ENCODE measurements around the gene ZBTB38. TPM values are rescaled to one million over a fixed set of nuclear protein-coding genes. Genes with fewer than 3 reads are reported as not detected.
A peak's percentile ranks its signal among the peaks of the same experiment; 100 is the strongest.

The ZBTB38 gene
- total RNA-seq, 3 donors from 2014 or later = 126 to 238 (median 138) TPM

GRCh38 chr3:141360888-141361598, 7.3 kb upstream of the ZBTB38 start:
- Histone ChIP-seq H3K4me3 (peak overlapping the region in 2 of 3 donors; percentile 24 to 54), H3K9me3 (no peaks in the 10 kb centered on the region), H3K27ac (peak overlapping the region; percentile 58 to 59), H3K4me1 (no peaks in the 10 kb centered on the region), H3K27me3 (no peaks in the 10 kb centered on the region), H3K36me3 (no peaks in the 10 kb centered on the region)
- TF ChIP-seq, protein P1, sequence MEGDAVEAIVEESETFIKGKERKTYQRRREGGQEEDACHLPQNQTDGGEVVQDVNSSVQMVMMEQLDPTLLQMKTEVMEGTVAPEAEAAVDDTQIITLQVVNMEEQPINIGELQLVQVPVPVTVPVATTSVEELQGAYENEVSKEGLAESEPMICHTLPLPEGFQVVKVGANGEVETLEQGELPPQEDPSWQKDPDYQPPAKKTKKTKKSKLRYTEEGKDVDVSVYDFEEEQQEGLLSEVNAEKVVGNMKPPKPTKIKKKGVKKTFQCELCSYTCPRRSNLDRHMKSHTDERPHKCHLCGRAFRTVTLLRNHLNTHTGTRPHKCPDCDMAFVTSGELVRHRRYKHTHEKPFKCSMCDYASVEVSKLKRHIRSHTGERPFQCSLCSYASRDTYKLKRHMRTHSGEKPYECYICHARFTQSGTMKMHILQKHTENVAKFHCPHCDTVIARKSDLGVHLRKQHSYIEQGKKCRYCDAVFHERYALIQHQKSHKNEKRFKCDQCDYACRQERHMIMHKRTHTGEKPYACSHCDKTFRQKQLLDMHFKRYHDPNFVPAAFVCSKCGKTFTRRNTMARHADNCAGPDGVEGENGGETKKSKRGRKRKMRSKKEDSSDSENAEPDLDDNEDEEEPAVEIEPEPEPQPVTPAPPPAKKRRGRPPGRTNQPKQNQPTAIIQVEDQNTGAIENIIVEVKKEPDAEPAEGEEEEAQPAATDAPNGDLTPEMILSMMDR (IDR thresholded peaks at IDR 0.05) = peak; percentile 72 to 91 (median 90)
- TF ChIP-seq POLR2AphosphoS5 (IDR thresholded peaks at IDR 0.05) (peak in 1 of 3 donors; percentile 26), POLR2A (IDR thresholded peaks at IDR 0.05) (no peak)
- intact Hi-C loops (cut with DNase I; ENCODE audit: low total_unique reads) = no loop called here
- no peak for DNase-seq (ENCODE audit: low spot score in 2 of 2)

DNA sequence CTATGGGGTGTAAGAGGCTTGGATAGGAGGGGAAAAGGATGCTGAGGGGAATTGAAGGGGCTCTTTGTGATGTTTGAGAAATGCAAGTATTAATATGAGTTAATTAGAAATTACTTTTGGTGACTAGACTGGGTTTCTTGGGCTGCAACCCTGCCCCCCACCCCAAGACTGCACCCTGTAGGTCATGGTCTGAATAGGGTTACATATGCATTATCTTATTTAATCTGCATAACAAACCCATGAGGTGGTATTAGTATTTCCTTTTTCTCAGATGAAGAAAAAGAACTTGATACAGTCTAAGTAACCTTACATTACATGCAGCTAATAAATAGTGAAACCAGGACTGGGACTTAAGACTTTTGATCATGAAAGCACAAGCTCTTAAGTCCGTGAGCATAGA, 5.6 kb upstream of the ZBTB38 start:
- Histone ChIP-seq H3K4me1 (peaks cover 4 to 12% of the 10 kb centered on the region in 2 donors), H3K36me3 (no peaks in the 10 kb centered on the region), H3K27ac (peak overlapping the region in 1 of 2 donors; percentile 8), H3K4me3 (no peak overlapping the region), H3K27me3 (no peaks in the 10 kb centered on the region), H3K9me3 (no peaks in the 10 kb centered on the region)
- intact Hi-C loops (cut with DNase I; ENCODE audit: low total_unique reads) = no loop called here
- TF ChIP-seq POLR2AphosphoS5 (IDR thresholded peaks at IDR 0.05) (no peak), POLR2A (IDR thresholded peaks at IDR 0.05) (no peak)
- TF ChIP-seq, protein P1 (IDR thresholded peaks at IDR 0.05) = no peak
- no peak for DNase-seq (ENCODE audit: low spot score in 2 of 2)

DNA sequence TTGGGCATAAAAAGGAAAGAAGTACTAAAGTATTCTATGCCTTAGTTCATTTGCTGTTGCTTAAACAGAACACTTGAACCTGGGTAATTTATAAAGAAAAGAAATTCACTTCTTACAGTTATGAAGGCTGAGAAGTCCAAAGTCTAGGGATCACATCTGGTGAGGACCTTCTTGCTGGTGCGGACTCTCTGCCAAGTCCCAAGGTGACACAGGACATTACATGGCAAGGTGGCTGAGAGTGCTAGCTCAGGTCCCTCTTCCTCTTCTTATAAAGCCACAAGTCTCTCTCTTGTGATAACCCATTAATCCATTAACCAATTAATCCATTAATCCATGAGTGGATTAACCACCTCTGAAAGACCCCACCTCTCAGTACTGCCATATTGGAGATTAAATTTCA, 3.1 kb upstream of the ZBTB38 start:
- Histone ChIP-seq H3K9me3 (no peaks in the 10 kb centered on the region), H3K36me3 (no peaks in the 10 kb centered on the region), H3K27ac (peak overlapping the region; percentile 99 to 100), H3K27me3 (no peaks in the 10 kb centered on the region), H3K4me1 (peaks cover 15 to 19% of the 10 kb centered on the region in 2 donors), H3K4me3 (no peak overlapping the region)
- no peak for DNase-seq (ENCODE audit: low spot score in 2 of 2)
- intact Hi-C loops (cut with DNase I; ENCODE audit: low total_unique reads) = loop anchor here (5.0 kb wide), 1 partner anchor 992 kb away; no protein-coding TSS in a partner anchor
- no peak for TF ChIP-seq POLR2A (IDR thresholded peaks at IDR 0.05)
- TF ChIP-seq, protein P1 (IDR thresholded peaks at IDR 0.05) = no peak
- TF ChIP-seq POLR2AphosphoS5 (IDR thresholded peaks at IDR 0.05) = no peak

GRCh38 chr3:141366285-141367037, 1.8 kb upstream of the ZBTB38 start:
- TF ChIP-seq, protein P1 (IDR thresholded peaks at IDR 0.05) = peak in 1 of 3 donors; percentile 8
- TF ChIP-seq POLR2AphosphoS5 (IDR thresholded peaks at IDR 0.05) (peak; percentile 49 to 52 (median 49)), POLR2A (IDR thresholded peaks at IDR 0.05) (no peak)
- peak in 1 of 2 donors; percentile 87 for DNase-seq (ENCODE audit: low spot score in 2 of 2)
- intact Hi-C loops (cut with DNase I; ENCODE audit: low total_unique reads) = loop anchor here (5.0 kb wide), 1 partner anchor 991 kb away; no protein-coding TSS in a partner anchor
- Histone ChIP-seq H3K4me1 (peaks cover 18 to 19% of the 10 kb centered on the region in 2 donors), H3K27ac (peak overlapping the region; percentile 99 to 100), H3K9me3 (no peaks in the 10 kb centered on the region), H3K36me3 (no peaks in the 10 kb centered on the region), H3K4me3 (peak overlapping the region in 1 of 3 donors; percentile 34), H3K27me3 (no peaks in the 10 kb centered on the region)

All from breast epithelium (tissue), 4 donors.